Activated T-cell treated with anti-CD3 and anti-CD28 coated beads, Interleukin-2, amount 50 U/mL, for 1 hour (primary cell): ENCODE results near the gene HPD.

ENCODE experiments used
- DNase-seq: peaks from one replicate; pipeline ENCODE4 v3.0.0-alpha.2; 2020

HPD gene

DNA sequence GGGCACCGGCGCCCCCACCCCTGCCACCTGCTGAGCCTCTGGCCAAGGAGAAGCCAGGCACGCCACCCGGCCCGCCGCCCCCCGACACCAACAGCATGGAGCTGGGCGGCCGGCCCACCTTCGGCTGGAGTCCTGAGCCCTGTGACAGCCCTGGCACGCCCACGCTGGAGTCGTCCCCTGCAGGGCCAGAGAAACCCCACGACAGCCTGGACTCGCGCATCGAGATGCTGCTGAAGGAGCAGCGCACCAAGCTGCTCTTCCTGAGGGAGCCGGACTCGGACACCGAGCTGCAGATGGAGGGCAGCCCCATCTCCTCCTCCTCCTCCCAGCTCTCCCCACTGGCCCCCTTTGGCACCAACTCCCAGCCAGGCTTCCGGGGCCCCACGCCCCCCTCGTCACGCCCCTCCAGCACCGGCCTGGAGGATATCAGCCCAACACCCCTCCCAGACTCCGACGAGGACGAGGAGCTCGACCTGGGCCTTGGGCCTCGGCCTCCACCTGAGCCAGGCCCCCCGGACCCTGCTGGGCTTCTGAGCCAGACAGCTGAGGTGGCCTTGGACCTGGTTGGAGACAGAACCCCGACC lies 48.3 kb downstream of the HPD start:
- peak; percentile 19 for DNase-seq

- DNase-seq = no peak
Measured at GRCh38 chr12:121809712-121810116, 48.9 kb downstream of the HPD start.

DNA sequence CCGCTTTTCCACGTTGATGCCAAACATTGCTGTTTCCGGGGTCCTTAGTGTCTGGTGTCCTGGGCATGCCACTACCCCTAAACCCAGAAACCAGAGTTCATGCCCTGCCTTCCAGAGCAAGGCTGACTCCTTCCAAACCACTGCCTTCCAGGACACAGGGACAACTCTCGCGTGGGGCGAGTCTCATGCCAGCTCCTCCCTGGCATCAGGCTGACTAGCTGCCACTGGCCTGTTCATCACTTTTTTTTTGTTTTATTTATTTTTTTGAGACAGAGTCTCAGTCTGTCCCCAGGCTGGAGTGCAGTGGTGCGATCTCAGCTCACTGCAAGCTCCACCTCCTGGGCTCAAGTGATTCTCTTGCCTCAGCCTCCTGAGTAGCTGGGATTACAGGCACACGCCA lies 50.0 kb downstream of the HPD start:
- DNase-seq = no peak

DNA sequence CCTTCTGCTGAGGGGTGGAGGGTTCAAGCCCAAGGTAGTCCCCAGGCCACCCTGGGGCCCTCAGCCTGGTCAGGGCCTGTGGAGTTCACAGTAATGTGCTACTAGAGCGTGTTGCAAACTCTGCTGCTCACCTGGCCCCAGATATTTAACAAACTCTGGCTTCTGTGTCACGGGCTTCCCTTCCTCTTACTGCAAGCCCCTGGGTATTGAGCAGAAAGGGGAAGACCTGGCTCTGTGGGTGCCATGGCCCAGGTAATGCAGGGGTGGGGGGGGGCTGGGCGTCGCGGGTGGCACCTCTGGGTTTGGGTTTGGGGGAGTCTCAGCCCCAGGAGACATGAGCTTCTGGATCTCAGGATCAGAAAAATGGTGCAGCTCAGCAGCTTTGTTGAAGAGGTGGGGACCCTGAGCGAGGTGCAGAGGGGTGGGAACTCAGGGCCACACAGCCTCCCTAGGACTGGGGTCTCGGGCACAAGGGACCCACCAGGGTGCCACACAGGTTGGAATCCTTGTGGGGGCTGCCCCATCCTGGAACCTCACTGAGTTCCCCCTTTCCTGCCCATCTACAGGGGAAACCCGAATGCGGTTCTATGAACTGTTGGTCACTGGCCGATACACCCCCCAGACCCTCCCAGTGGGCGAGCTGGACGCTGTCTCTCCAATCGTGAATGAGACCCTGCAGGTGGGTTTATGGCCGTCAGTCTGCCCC lies 50.9 kb downstream of the HPD start:
- DNase-seq = no peak

GRCh38 chr12:121806546-121807423 lies 51.9 kb downstream of the HPD start:
- DNase-seq = no peak

DNA sequence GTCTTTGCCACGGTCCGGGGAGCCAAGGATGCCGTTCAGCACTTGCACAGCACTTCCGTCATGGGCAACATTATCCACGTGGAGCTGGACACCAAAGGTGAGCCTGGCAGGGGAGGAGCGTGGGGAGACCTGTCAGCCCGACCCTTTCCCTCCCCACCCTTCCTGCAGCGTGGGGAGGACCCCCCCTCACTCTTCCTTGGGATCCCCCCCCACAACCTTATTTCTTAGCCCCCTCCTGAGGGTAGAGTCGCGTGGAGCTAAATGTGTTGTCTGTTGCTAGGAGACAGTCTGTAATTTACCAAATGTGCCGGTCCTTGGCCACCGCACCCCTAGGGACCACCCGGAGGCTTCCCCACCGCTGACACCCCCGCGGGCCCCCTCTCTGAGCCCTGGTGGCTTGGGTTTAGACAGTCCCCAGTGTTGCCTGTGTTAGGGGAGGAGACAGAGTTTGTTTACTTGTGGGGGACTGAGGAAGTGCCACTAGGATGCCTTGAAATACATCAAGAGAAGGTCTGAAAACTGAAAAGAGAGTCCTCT lies 52.6 kb downstream of the HPD start:
- DNase-seq = peak; percentile 49

DNA sequence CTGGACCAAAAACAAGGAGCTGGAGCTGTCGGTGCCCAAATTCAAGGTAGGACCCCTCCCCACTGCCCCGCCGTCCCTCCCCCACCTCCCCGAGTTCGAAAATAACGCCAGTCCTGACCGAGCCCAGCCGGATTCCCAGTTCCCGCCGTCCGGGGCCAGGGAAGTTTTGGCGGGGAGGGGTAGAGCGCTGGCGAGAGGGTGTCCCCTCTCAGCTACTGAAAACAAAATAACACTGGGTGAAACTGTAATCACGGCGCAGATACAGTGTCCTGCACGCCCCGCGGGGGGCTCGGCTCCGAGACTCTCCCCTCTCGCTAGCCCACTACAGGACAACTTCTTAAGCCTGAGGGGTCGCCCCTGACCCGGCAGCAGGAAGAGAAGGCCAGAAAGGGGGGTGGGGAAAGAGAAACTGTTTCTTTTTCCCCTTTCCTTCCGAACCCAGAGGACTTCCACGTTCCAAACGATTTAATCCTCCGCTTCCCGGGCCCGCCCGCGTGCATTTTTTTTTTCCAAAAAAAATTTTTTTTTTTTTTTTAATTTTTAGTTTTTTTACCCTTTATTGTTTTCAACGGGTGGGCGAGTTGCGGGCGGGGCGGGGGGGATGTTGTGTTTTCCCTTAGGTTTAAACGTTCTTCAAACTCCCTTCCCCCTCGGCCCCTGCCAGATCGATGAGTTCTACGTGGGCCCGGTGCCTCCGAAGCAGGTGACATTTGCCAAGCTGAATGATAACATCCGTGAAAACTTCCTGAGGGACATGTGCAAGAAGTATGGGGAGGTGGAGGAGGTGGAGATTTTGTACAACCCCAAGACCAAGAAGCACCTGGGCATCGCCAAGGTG lies 53.3 kb downstream of the HPD start:
- DNase-seq = peak; percentile 52

GRCh38 chr12:121804417-121805111 lies 54.1 kb downstream of the HPD start:
- peak; percentile 74 for DNase-seq

DNA sequence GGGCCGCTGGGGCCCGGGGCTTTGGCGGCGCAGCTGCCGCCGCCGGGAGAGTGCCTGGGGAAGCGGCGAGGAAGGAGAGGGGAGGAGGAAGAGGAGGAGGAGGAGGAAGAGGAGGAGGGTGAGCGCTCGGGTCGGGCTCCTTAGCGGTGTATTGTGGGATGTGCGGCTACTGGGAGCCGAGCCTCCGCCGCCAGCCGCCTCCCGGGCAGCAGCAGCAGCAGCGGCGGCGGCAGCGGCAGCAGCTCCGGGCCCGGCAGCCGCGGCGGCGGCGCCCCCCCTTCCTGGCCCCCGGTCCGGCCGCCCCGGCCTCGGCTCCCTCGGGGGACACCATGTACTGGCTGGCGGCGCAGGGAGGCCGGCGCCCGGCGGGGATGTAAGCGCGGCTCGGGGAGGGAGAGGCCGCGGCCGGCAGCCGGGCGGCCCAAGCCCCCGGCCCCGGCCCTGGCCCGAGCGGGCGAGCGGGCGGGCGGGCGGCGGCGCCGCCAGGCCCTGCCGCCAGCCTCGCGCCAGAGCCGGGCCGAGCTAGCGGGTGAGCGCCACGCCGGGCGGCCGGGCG lies 54.7 kb downstream of the HPD start, which contains the start of gene SETD1B:
SETD1B (plus strand) TSS at position 149 of the 556 bp plus-strand sequence. CDS start 729 bp downstream, outside the sequence.
- peak; percentile 65 for DNase-seq

GRCh38 chr12:121802843-121803698 lies 55.6 kb downstream of the HPD start:
- DNase-seq = peak; percentile 89

- no peak for DNase-seq
Measured at GRCh38 chr12:121802485-121802842, 56.2 kb downstream of the HPD start.

GRCh38 chr12:121801595-121802484 lies 56.8 kb downstream of the HPD start:
- DNase-seq = peak; percentile 61

DNA sequence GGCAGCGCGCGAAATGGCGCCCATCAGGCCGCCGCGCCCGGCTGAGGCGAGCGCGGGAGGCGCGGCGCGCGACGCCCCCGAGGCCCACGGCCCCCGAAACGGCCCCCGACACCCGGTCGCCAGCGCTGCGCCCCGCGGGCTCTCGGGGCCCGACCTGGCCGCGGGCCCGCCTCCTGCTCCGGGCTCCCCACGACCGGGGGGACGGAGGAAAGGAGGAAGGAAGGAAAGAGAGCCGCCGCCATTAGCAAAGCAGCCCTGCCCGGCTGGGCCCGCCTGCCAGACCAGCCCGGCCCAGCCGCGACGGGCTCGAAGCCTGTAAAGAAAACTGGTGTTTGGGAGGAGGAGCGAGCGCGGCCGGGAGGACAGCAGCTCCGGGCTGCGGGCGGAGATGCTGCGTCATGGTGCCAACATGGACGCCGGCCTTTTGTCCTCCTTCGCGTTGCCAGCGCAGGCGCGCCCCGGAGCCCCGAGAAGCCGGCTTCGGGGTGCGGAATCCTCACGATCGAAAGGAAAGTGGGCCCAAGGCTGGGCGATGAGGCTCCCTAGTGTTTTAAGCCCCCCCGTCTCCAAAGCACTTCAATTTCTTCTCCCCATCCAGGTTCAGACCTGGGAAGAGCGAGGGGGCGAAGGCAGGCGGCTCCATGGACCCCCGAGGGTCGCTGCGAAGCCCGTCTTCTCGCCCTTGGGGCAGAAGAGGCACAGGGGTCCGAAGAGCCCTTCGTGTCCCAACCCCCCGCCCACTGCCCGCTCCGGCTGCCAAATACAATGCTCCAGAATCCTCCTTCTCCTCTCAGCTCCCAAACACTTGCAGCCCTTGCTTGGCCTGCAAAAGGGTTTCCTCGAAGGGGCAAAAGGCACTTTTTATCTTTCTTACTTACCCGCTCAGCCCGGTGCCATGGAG lies 57.7 kb downstream of the HPD start:
- DNase-seq = peak; percentile 80

- DNase-seq = peak; percentile 84
Measured at GRCh38 chr12:121799842-121800693, 58.6 kb downstream of the HPD start.

DNA sequence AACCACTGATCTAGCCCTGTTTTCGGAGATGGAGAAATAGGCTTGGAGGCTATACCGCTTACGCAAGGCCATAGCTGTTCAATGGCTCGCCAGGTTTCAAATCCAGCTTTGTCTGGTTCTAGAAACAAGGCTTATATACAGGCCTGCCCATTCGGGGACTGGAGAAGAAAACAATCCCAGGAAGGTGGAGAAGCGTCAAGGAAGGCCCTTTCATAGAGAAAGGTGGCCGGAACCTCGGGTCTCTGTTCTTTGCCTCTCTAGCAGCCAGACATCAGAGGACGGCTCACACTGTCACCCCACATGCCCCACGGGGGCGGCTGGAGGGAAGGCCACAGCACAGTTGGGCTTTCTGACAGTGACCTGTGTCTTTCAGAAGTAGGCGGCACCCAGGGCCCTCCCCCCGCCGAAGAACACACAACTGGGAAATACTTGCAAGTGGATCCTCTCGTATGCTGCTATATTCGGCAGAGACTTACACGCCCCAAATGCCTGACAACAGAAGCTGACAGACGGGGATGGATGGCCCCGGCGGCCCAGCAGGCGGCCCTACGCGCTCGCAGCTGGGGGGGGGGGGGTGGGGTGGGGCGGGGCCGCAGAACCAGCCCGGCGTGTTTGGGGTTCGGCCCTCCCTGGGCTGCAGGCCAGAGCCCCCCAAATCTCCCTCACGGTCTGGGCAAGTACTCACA lies 59.4 kb downstream of the HPD start:
- peak; percentile 70 for DNase-seq

DNA sequence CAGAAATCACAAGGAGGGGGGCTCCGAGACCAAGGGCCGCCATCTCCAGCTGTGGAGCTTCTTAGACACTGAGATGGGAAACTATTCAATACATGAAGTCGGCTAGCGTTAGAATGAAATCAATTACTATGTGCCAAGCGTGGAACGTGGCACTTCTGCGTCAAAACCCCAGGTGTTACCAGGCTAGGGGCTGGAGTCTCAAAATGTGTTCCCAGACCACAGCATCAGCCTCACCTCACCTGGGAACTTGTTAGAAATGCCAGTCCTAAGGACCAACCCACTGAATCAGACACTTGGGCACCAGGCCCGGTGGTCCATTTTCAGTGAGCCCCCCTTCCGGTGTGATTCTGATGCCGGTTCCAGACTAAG lies 59.9 kb downstream of the HPD start:
- no peak for DNase-seq
